K562 (cell line): ENCODE measurements around the gene APOC4. TPM values are rescaled to one million over a fixed set of nuclear protein-coding genes. Genes with fewer than 3 reads are reported as not detected.

ENCODE experiments used
- ARID4B ChIP-seq: sonication (generic); formaldehyde crosslinking; IDR thresholded peaks from 2 replicates; pipeline ENCODE4 v1.8.0; 2022; ENCODE audit warnings: mild to moderate bottlenecking, missing genetic modification reagents
- BRD4 ChIP-seq: fragments of 200-600 bp; sonication (generic); IDR thresholded peaks from 2 replicates; pipeline ENCODE4 v1.6.1; 2017; ENCODE audit warnings: inconsistent platforms
- CC2D1A ChIP-seq: fragments of 450-650 bp; IDR thresholded peaks from 2 replicates; pipeline ENCODE4 v1.6.1; 2017; ENCODE audit warnings: mild to moderate bottlenecking
- CLOCK ChIP-seq: fragments of 250-450 bp; sonication (Bioruptor Pico); IDR thresholded peaks from 2 replicates; pipeline ENCODE4 v1.4.0; 2020; ENCODE audit warnings: mild to moderate bottlenecking, moderate library complexity, borderline replicate concordance
- FUS ChIP-seq: fragments of 200-400 bp; formaldehyde crosslinking; optimal IDR thresholded peaks from 2 replicates; pipeline ENCODE3; 2017; ENCODE audit warnings: low read depth, low read length
- HMGN3 ChIP-seq: IDR thresholded peaks from 2 replicates; pipeline ENCODE4 v1.6.1; 2011; ENCODE audit warnings: borderline replicate concordance, low read depth, mild to moderate bottlenecking, mixed read lengths, low read length; ENCODE audit not compliant: insufficient read length; ENCODE audit errors: extremely low read depth
- LCOR ChIP-seq: sonication (generic); formaldehyde crosslinking; IDR thresholded peaks from 2 replicates; pipeline ENCODE4 v1.8.0; 2022; ENCODE audit warnings: mild to moderate bottlenecking, missing genetic modification reagents
- NFRKB ChIP-seq: fragments of 450-650 bp; IDR thresholded peaks from 2 replicates; pipeline ENCODE4 v1.6.1; 2016; ENCODE audit warnings: low read depth
- POLR2AphosphoS2 ChIP-seq: IDR thresholded peaks from 2 replicates; pipeline ENCODE4 v1.6.1; 2012; ENCODE audit warnings: low read length, improper control_type of control experiment
- POLR2AphosphoS5 ChIP-seq: IDR thresholded peaks from 2 replicates; pipeline ENCODE4 v1.6.1; 2011; ENCODE audit warnings: mild to moderate bottlenecking, low read depth, low read length, moderate library complexity; ENCODE audit not compliant: control insufficient read depth, insufficient read depth
- POLR2G ChIP-seq: fragments of 200-400 bp; formaldehyde crosslinking; IDR thresholded peaks from 2 replicates; pipeline ENCODE4 v1.6.1; 2017; ENCODE audit warnings: low read depth, mild to moderate bottlenecking, antibody characterized with exemption, low read length, moderate library complexity
- PRPF4 ChIP-seq: fragments of 200-400 bp; formaldehyde crosslinking; IDR thresholded peaks from one replicate; pipeline ENCODE4 v1.6.1; 2017; ENCODE audit warnings: low read length, low read depth, mild to moderate bottlenecking; ENCODE audit not compliant: insufficient read depth, poor library complexity, severe bottlenecking
- SMC3 ChIP-seq: conservative IDR thresholded peaks from 2 replicates; pipeline ENCODE4 v1.6.1; 2011; ENCODE audit warnings: low read depth, low read length, improper control_type of control experiment; ENCODE audit not compliant: insufficient read depth
- SOX6 ChIP-seq: fragments of 450-650 bp; IDR thresholded peaks from 2 replicates; pipeline ENCODE4 v1.6.1; 2014; ENCODE audit warnings: mild to moderate bottlenecking
- SREBF2 ChIP-seq: sonication (generic); formaldehyde crosslinking; IDR thresholded peaks from 2 replicates; pipeline ENCODE4 v1.4.0; 2020; ENCODE audit warnings: mild to moderate bottlenecking, missing genetic modification reagents
- THAP7 ChIP-seq: fragments of 250-450 bp; sonication (Bioruptor Pico); IDR thresholded peaks from 2 replicates; pipeline ENCODE4 v1.5.0; 2021
- ZBTB26 ChIP-seq: fragments of 450-650 bp; formaldehyde crosslinking; IDR thresholded peaks from 2 replicates; pipeline ENCODE4 v1.4.0; 2022; ENCODE audit warnings: missing genetic modification characterization
- ZNF778 ChIP-seq: fragments of 450-650 bp; formaldehyde crosslinking; IDR thresholded peaks from 2 replicates; pipeline ENCODE4 v1.4.0; 2020; ENCODE audit warnings: mild to moderate bottlenecking, moderate library complexity
- polyA plus RNA-seq, 8 experiments: library from polyadenylated mRNA; depleted of rRNA in 4 of 8; stranded (reverse) in 5 of 8; unstranded in 3 of 8; fragments of >200 nt; fragmentation: Nextera tagmentation in 2 of 8; fragmentation: Illumina TruSeq in 1 of 8; extraction: Ambion mirVana in 2 of 8; extraction: Trizol in 1 of 8; gene quantifications; 2 replicates each; pipeline versions ENCODE4 v1.2.1 to v1.2.3, GENCODE V29; 2011 to 2014; ENCODE audit warnings: inconsistent platforms in 1 of 8, missing spikeins in 1 of 8
- total RNA-seq, 7 experiments: library from RNA; depleted of rRNA in 6 of 7; stranded (reverse); fragments of >200 nt in 6 of 7; fragmentation: Illumina TruSeq in 2 of 7; extraction: Trizol in 2 of 7; gene quantifications; 2 replicates each; pipeline versions ENCODE4 v1.2.1 to v1.2.3, GENCODE V29; 2011 to 2021; ENCODE audit warnings: low replicate concordance in 1 of 7

APOC4 gene
- total and polyA plus RNA-seq, 9 of the 15 experiments (the other 6 are each of a cell fraction or from before 2014, with no cell fraction given), result 0.46 TPM; not detected in 8

GRCh38 chr19:44951179-44952159, 9.4 kb downstream of the APOC4 start (continued):
- peak; percentile 72; the same call in 1 of the 2 replicates for TF ChIP-seq SMC3
- no peak for TF ChIP-seq PRPF4
- TF ChIP-seq POLR2AphosphoS2, result no peak
- TF ChIP-seq SREBF2 (CRISPR knock-in tag), result no peak
- no peak for TF ChIP-seq THAP7
- TF ChIP-seq POLR2AphosphoS5, result no peak
- no peak for TF ChIP-seq ZNF778 (CRISPR knock-in tag)
- no peak for TF ChIP-seq FUS
- TF ChIP-seq HMGN3, result no peak
- no peak for TF ChIP-seq SOX6
- no peak for TF ChIP-seq POLR2G
- TF ChIP-seq LCOR, result no peak
- no peak for TF ChIP-seq BRD4
- no peak for TF ChIP-seq CC2D1A
- no peak for TF ChIP-seq ARID4B (CRISPR knock-in tag)
- no peak for TF ChIP-seq CLOCK
- no peak for TF ChIP-seq ZBTB26
- no peak for TF ChIP-seq NFRKB
